Activated CD4-positive, alpha-beta T cell treated with anti-CD3 and anti-CD28 coated beads for 1 hour (primary cell): ENCODE data around the gene CTSA.
"Not testable (repeated sequence)": the region's sequence is repeated elsewhere in the genome, so short reads cannot be mapped to it uniquely, and the experiment has no call there.

Experiments used
- DNase-seq: peaks from one replicate; pipeline ENCODE4 v3.0.0-alpha.2; 2020

CTSA gene

GRCh38 chr20:45867136-45867818 lies 23.9 kb upstream of the CTSA start:
- no peak for DNase-seq

DNA sequence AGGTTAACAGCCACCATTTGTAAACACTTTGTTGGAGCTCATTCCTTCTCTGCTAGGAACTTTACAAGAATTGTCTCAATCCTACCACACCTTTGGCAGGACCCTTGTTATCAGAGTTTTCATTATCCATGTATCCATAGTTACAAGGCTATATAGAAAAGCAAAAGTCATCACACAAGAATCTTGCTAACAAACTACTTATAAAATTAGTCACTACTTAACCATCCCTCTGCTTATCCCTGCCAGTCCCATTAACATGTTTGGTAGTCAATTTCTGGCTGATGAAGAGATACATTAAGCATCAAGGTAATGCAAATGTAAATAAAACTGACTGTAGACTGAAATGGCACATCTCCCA lies 23.3 kb upstream of the CTSA start:
- no peak for DNase-seq

GRCh38 chr20:45872626-45873025 lies 18.5 kb upstream of the CTSA start:
- DNase-seq: no peak

- no peak for DNase-seq
Measured at GRCh38 chr20:45873409-45874103, 17.6 kb upstream of the CTSA start.

DNA sequence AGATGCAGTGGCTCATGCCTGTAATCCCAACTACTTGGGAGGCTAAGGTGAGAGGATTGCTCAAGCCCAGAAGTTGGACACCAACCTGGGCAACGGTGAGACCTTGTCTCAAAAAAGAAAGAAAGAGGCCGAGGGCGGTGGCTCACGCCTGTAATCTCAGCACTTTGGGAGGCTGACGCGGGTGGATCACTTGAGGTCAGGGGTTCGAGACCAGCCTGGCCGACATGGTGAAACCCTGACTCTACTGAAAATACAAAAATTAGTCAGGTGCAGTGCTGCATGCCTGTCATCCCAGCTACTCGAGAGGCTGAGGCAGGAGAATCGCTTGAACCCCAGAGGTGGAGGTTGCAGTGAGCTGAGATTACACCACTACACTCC lies 17.0 kb upstream of the CTSA start:
- not testable (repeated sequence) for DNase-seq

DNA sequence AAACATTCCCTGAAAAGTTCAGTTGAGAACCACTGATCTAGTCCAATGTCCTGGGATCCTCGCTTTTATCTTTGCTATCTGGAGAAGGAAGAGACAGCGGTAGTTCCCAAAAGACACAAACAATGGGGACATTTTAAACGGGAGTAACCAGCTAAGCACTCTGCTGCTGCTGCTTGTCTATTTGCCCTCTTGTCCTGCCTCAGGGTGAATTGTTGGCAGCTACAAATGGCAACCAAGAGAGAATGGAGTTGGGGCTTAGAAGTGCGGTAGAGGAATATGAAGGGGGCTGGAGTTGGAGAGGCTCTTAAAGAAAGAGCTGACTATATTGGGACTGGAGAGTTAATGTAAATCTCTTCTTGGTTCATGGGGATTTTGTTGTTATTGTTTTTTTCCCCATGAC lies 16.6 kb upstream of the CTSA start:
- DNase-seq: no peak

DNA sequence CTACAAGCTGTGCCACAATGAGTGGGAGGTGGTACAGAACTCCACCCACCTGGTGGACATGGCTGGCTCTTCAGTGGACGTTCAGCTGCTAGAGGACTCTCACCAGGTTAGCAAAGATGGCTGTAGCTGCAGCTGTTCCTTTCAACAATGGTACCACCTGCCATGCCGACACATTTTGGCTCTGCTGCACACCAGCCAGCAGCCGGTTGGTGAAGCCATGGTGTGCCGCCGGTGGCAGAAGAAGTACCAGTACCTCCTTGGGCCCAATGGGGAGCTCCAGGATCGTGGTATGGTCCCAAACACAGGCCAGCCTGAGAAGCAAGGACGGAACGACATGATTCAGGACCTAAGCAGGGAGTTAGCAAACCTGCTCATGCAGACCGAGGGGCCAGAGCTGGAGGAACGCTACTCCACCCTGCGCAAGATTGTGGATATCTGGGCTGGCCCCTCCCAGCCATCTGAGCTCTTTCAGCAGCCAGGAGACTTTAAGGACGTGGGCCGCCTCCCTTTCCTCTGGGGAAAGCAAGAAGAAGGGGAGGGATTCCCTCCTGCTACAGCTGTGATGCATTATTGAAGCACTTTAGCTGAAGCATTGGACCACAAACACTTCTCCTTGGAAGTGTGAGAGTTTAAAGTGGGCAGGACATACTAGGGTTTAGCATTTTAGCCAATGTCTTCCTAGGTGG lies 12.9 kb upstream of the CTSA start:
- DNase-seq: no peak

DNA sequence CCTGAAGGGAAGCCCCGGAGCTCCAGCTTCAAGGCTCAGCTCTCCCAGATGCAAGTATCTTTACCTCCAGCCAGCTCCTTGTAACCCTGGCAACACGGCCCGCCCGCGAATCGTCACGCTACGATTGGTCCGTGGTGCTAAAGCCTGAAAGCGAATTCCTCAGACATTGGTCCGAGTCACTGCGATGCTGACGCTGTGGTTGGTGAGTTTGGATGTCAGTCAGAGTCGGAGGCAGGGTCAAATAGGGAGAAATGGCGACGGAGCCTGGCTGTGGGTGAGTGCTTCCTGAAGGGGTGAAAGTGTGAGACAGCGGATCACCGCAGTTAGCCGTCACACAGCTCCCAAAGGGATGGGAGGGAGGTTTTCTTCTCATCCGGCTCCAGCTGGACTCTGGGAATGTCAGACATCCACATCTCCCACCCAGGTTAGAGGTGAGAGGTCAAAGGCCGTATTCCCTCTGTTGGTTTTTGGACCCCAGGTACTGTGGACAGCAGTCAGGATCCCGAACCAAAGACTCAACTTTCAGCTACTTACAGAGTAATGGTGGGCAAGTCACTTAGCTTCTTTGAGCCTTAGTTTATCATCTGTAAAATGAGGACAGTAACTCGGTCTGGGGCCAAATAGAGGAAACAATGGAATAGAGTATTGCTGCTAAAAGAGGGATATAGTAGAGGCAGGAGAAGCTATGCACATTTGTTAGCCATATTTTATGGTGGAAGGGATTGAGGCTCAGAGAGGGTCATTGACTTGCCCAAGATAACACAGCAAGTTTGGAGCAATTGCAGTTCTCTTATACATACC lies 9.9 kb upstream of the CTSA start, which contains the start of gene ZSWIM1:
ZSWIM1 (plus strand) TSS at position 240 of the 801 bp plus-strand sequence. CDS start 1,366 bp downstream, outside the sequence.
- DNase-seq: peak; percentile 97

DNA sequence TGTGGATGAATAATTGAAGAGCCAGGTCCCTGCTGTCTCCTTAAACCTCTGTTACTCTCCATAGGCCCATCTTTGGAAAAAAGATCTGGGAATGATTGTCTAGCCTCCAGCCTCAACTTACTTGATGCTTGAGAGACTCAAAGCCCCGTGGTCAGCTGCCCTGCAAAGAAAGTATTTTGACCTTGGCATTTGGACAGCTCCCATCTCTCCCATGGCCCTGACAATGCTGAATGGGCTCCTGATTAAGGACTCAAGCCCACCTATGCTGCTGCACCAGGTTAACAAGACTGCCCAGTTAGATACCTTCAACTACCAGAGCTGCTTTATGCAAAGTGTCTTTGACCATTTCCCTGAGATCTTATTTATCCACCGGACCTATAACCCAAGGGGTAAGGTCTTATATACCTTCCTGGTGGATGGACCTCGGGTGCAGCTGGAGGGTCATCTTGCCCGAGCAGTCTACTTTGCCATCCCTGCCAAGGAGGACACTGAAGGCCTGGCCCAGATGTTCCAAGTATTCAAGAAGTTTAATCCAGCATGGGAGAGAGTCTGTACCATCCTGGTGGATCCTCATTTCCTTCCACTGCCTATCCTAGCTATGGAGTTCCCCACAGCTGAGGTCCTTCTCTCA lies 8.6 kb upstream of the CTSA start:
- no peak for DNase-seq

DNA sequence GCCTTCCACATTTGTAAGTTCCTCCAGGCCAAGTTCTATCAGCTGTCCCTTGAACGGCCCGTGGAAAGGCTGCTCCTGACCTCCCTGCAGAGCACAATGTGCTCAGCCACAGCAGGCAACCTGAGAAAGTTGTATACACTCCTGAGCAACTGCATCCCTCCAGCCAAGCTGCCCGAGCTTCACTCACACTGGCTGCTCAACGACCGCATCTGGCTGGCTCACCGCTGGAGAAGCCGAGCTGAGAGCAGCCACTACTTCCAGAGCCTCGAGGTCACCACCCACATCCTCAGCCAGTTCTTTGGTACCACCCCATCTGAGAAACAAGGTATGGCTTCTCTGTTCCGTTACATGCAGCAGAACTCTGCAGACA lies 8.1 kb upstream of the CTSA start:
- no peak for DNase-seq

DNA sequence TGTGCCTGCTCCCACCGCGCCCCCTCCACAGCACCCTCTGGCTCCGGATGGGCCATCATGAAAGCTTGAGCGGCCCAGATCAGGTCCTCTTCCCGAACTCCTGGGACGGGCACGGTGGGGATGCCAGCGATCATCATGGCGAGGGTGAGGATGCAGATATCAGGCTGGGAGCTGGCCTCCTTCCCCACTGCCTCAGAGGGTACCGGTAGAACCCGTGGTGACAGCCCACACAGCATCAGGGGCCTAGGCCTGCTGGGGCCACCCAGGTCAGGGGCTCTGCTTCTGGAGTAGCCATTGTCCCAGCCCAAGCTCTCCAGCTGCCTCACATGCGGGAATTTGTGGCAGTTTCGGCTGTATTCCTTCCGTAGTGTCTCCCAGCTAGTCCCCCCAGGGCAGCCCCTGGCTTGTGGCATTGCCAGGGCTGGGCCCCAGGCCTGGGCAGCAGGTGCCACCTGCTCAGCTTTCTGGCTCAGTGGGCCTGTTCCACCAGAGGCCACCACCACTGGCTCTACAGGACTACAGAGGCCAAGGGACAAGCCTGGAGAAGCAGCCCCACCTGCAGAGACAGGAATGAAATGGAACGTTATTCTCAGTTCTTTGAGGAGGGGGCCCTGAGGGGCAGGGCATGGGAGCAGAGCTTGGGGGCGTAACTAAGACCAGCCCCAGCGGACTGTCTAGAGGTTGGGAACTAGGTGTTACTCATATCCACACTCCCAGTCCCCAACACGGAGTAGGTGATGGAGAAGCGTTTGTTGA lies 4.4 kb upstream of the CTSA start:
- no peak for DNase-seq

GRCh38 chr20:45887346-45887715 lies 3.8 kb upstream of the CTSA start, which contains the start of gene SPATA25:
SPATA25 (minus strand) TSS chr20:45887622; CDS start chr20:45887590, 32 bp downstream.
- DNase-seq: no peak

- DNase-seq: no peak
Measured at GRCh38 chr20:45888681-45889080, 2.5 kb upstream of the CTSA start.

DNA sequence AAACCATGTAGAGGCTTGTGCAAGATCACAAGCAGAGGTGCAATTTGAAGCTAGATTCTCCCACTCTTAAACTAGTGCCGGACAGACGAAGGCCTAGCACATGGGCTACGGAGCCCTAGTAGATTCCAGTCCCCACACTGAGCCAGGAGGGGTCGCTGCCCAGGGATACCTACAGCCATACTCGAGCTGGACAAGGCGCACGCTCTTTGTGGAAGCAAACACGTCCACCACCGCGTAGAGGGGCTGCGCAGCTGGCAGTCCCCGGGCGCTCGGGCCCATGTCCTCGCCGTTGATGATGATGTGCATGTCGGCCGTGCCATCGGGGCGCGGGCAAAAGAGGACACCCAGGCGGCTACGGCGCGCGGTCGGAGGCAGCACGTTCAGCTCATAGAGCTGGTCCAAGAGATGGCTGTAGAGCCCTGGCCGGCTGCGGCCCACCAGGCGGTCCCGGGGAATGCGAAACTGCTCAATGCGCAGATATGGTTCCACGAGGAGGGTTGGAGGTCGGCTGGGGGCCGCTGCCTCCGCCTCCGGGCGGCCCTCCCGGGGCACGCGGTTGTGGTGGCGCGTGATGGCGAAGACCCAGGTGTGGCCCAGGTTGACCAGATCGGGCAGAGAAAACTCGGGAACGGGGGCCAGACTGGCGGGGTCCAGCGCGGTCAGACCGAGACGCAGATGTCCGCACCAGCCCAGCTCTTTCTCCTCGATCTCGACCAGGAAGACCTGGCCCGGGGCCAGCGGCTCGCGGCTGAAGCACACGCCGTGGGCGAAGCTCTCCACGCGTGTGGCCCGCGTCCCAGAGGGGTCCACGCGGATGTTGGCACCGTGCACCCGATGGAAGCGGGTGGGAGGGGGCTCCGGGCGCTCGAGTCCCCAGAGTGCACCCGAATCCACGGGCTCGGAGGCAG lies 804 bp upstream of the CTSA start:
- DNase-seq: peak; percentile 23

GRCh38 chr20:45892049-45892825 lies 1.1 kb downstream of the CTSA start:
- no peak for DNase-seq

- DNase-seq: no peak
Measured at GRCh38 chr20:45892828-45893500, 1.8 kb downstream of the CTSA start.

DNA sequence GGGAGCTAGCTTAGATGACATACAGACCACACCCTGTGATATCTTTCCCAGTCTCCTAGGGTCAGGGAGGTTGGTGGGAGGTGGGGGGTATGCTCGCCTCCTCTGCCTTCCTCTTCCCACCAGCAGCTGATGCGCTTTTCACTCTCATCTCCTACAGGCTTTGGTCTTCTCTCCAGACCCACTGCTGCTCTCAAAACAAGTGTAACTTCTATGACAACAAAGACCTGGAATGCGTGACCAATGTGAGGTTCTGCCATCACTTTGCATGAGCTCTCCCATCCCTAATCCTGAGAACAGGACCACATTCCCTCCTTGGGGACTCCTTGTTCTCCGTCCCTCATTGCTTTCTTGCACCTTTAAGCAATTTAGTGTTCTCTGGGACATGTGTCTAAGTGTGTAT lies 2.7 kb downstream of the CTSA start:
- DNase-seq: no peak

DNA sequence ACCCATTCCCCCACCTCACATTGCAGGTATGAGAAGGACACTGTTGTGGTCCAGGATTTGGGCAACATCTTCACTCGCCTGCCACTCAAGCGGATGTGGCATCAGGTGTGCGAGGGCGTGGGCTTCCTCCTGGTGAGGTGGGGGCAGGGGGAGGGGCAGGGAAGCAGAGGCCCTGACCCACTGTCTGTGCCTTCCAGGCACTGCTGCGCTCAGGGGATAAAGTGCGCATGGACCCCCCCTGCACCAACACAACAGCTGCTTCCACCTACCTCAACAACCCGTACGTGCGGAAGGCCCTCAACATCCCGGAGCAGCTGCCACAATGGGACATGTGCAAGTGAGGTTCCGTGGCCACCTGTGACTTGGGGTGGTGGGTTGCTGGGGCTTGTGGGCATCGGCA lies 3.7 kb downstream of the CTSA start:
- no peak for DNase-seq

- DNase-seq: no peak
Measured at GRCh38 chr20:45896641-45897161, 5.6 kb downstream of the CTSA start.
